HEK293 (cell line): Measurements from ENCODE around the gene C3orf62.

Experiments
- CTCF ChIA-PET: fragments of 350-600 bp; formaldehyde crosslinking; extraction: SDS; loops from one replicate; lab custom pipeline; 2021; ENCODE audit warnings: antibody characterized with exemption; lab: Yijun Ruan, JAX
- POLR2A ChIA-PET: fragments of 300-600 bp; formaldehyde crosslinking; extraction: SDS; loops from one replicate; lab custom pipeline; 2020; ENCODE audit warnings: antibody characterized with exemption, inconsistent platforms; lab: Yijun Ruan, JAX
- H3K27ac ChIP-seq: fragments of 200-500 bp; sonication (Bioruptor generic); 2 replicates; pipeline ENCODE4 v1.5.1; 2014; ENCODE audit warnings: low read depth, low read length, control low read depth, inconsistent platforms; ENCODE audit errors: extremely low read depth
- H3K36me3 ChIP-seq, 2 experiments: fragments of 200-500 bp in 1 of 2; sonication (Bioruptor generic) in 1 of 2; 1 replicate in 1 of 2; 2 replicates in 1 of 2; pipeline ENCODE4 v1.5.1; 2014 to 2017; ENCODE audit warnings: inconsistent platforms in 2 of 2, low read length in 2 of 2; ENCODE audit not compliant: control insufficient read depth in 2 of 2, insufficient read depth in 1 of 2
- H3K4me1 ChIP-seq: fragments of 200-500 bp; sonication (Bioruptor generic); 2 replicates; pipeline ENCODE4 v1.5.1; 2014; ENCODE audit warnings: mild to moderate bottlenecking, low read length, inconsistent platforms; ENCODE audit not compliant: control insufficient read depth, insufficient read depth
- H3K4me3 ChIP-seq: 2 replicates; pipeline ENCODE4 v1.5.1; 2011; ENCODE audit warnings: low read depth, mild to moderate bottlenecking, control low read depth, low read length, moderate library complexity
- H3K9me3 ChIP-seq: fragments of 200-500 bp; sonication (Bioruptor generic); 2 replicates; pipeline ENCODE4 v1.5.1; 2014; ENCODE audit warnings: low read depth, low read length, inconsistent platforms; ENCODE audit not compliant: control insufficient read depth, insufficient read depth
- GLI2 ChIP-seq: fragments of 450-650 bp; formaldehyde crosslinking; IDR thresholded peaks from 2 replicates; pipeline ENCODE4; 2017; ENCODE audit warnings: missing biosample characterization, missing genetic modification characterization, low read depth, borderline replicate concordance
- KLF16 ChIP-seq: fragments of 450-650 bp; formaldehyde crosslinking; IDR thresholded peaks from 2 replicates; pipeline ENCODE4 v1.5.1; 2017; ENCODE audit warnings: missing biosample characterization, missing genetic modification characterization
- PRDM10 ChIP-seq: fragments of 450-650 bp; formaldehyde crosslinking; IDR thresholded peaks from 2 replicates; pipeline ENCODE4 v1.5.1; 2016; ENCODE audit warnings: missing biosample characterization, missing genetic modification characterization
- SALL2 ChIP-seq: fragments of 450-650 bp; formaldehyde crosslinking; IDR thresholded peaks from 2 replicates; pipeline ENCODE4 v1.5.0; 2017; ENCODE audit warnings: missing biosample characterization, mild to moderate bottlenecking, missing genetic modification characterization, borderline replicate concordance
- ZNF121 ChIP-seq: fragments of 450-650 bp; formaldehyde crosslinking; IDR thresholded peaks from 2 replicates; pipeline ENCODE4 v1.5.1; 2016; ENCODE audit warnings: missing biosample characterization, missing genetic modification characterization
- ZNF26 ChIP-seq: fragments of 450-650 bp; formaldehyde crosslinking; IDR thresholded peaks from 2 replicates; pipeline ENCODE4 v1.5.1; 2016; ENCODE audit warnings: missing biosample characterization, missing genetic modification characterization
- ZNF280D ChIP-seq: fragments of 450-650 bp; formaldehyde crosslinking; IDR thresholded peaks from 2 replicates; pipeline ENCODE4 v1.5.1; 2016; ENCODE audit warnings: missing biosample characterization, missing genetic modification characterization
- ZNF521 ChIP-seq: fragments of 450-650 bp; formaldehyde crosslinking; IDR thresholded peaks from 2 replicates; pipeline ENCODE4 v1.5.1; 2017; ENCODE audit warnings: missing biosample characterization, mild to moderate bottlenecking, missing genetic modification characterization
- ZNF544 ChIP-seq: fragments of 450-650 bp; formaldehyde crosslinking; IDR thresholded peaks from 2 replicates; pipeline ENCODE4 v1.5.0; 2017; ENCODE audit warnings: missing biosample characterization, missing genetic modification characterization
- ZNF558 ChIP-seq: fragments of 450-650 bp; formaldehyde crosslinking; IDR thresholded peaks from 2 replicates; pipeline ENCODE4 v1.5.1; 2016; ENCODE audit warnings: missing biosample characterization, missing genetic modification characterization
- ZNF600 ChIP-seq: fragments of 450-650 bp; formaldehyde crosslinking; IDR thresholded peaks from 2 replicates; pipeline ENCODE4 v1.5.1; 2016; ENCODE audit warnings: missing biosample characterization, missing genetic modification characterization
- ZNF624 ChIP-seq: fragments of 450-650 bp; formaldehyde crosslinking; IDR thresholded peaks from 2 replicates; pipeline ENCODE4 v1.5.1; 2017; ENCODE audit warnings: missing biosample characterization, missing genetic modification characterization
- ZNF837 ChIP-seq: fragments of 450-650 bp; formaldehyde crosslinking; IDR thresholded peaks from 2 replicates; pipeline ENCODE4 v1.5.1; 2016; ENCODE audit warnings: missing biosample characterization, missing genetic modification characterization
- ZSCAN16 ChIP-seq: fragments of 450-650 bp; formaldehyde crosslinking; IDR thresholded peaks from 2 replicates; pipeline ENCODE4 v1.5.1; 2016; ENCODE audit warnings: missing biosample characterization, missing genetic modification characterization

Gene C3orf62

GRCh38 chr3:49266410-49267095 lies 10.5 kb downstream of the C3orf62 start (continued):
- TF ChIP-seq ZNF558 (no peak), ZNF26 (tag by site-specific recombination) (no peak), ZNF521 (no peak), ZNF837 (no peak), ZNF600 (tag by site-specific recombination) (no peak), ZNF544 (tag by site-specific recombination) (no peak)

GRCh38 chr3:49265661-49266386 lies 11.2 kb downstream of the C3orf62 start:
- TF ChIP-seq ZNF624 (no peak), ZSCAN16 (no peak), ZNF280D (tag by site-specific recombination) (no peak), SALL2 (tag by site-specific recombination) (no peak), KLF16 (tag by site-specific recombination) (no peak), GLI2 (tag by site-specific recombination) (no peak), PRDM10 (tag by site-specific recombination) (no peak), ZNF121 (tag by site-specific recombination) (no peak), ZNF600 (tag by site-specific recombination) (no peak)
- Histone ChIP-seq H3K36me3 (peaks cover 0 to 10% of the 10 kb centered on the region in 2 experiments; a peak in 2 of 3 replicates), H3K9me3 (no peaks in the 10 kb centered on the region), H3K4me3 (no peak overlapping the region), H3K27ac (no peak overlapping the region), H3K4me1 (no peaks in the 10 kb centered on the region)
- POLR2A ChIA-PET = no interaction called here
- CTCF ChIA-PET = no interaction called here
